ENCODE measurements around the gene TRMT5. TPM values are rescaled to one million over a fixed set of nuclear protein-coding genes. Genes with fewer than 3 reads are reported as not detected.
A peak's percentile ranks its signal among the peaks of the same experiment; 100 is the strongest.

Gene TRMT5, protein sequence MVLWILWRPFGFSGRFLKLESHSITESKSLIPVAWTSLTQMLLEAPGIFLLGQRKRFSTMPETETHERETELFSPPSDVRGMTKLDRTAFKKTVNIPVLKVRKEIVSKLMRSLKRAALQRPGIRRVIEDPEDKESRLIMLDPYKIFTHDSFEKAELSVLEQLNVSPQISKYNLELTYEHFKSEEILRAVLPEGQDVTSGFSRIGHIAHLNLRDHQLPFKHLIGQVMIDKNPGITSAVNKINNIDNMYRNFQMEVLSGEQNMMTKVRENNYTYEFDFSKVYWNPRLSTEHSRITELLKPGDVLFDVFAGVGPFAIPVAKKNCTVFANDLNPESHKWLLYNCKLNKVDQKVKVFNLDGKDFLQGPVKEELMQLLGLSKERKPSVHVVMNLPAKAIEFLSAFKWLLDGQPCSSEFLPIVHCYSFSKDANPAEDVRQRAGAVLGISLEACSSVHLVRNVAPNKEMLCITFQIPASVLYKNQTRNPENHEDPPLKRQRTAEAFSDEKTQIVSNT
- total RNA-seq (6.1 and 8.7 TPM in 2 replicates), polyA plus RNA-seq (1.0 and 1.9 TPM in 2 replicates), polyA minus RNA-seq (1.6 and 1.9 TPM in 2 replicates)
- total RNA-seq (2013), result 8.7 TPM

- WGBS (ENCODE audit: insufficient coverage), result under 1% methylated on average over 55 of the region's 59 CpGs
- no peaks in the 10 kb centered on the region for H3K79me2 ChIP-seq (ENCODE audit: control insufficient read depth, insufficient read depth, low read length)
- POLR2A ChIA-PET, result interaction anchor here (1.4 kb wide), 1 partner anchor 732 kb away, joined by 8 read pairs; the partner anchor contains the start of gene PPM1A
- H3K4me3 ChIP-seq (ENCODE audit: control extremely low read depth in 1 of 5, extremely low read depth in 1 of 5, insufficient read depth in 1 of 5, low read depth in 2 of 5, low read length in 4 of 5), result peak within 1 kb of the TSS; percentile 86 to 97 (median 90)
- H3K27me3 ChIP-seq (replicated peaks in 1 of 4; ENCODE audit: control extremely low read depth in 1 of 4, control insufficient read depth in 3 of 4, insufficient read depth in 4 of 4, low read length in 3 of 4), result no peaks in the 10 kb centered on the region
- Mint-ChIP-seq H3K4me3 (no peak within 1 kb of the TSS), H3K27ac (no peak within 1 kb of the TSS), H3K9me3 (ENCODE audit: insufficient read depth) (no peaks in the 10 kb centered on the region), H3K4me1 (peaks cover 16% of the 10 kb centered on the region), H3K27me3 (no peaks in the 10 kb centered on the region)
- peak within 1 kb of the TSS; percentile 69 to 77 for H3K27ac ChIP-seq (ENCODE audit: low read length in 2 of 2)
- CTCF ChIA-PET, result interaction anchor here (0.8 to 1.1 kb wide), 3 partner anchors 44 to 1096 kb away, joined by 3 to 4 read pairs (median 3); no protein-coding TSS in a partner anchor
- H3K4me2 ChIP-seq (replicated peaks; ENCODE audit: low read depth, low read length, poor library complexity, severe bottlenecking), result peak within 1 kb of the TSS; percentile 87
- H3K9me3 ChIP-seq (ENCODE audit: control extremely low read depth in 1 of 3, control insufficient read depth in 2 of 3, insufficient read depth in 1 of 3, low read length in 2 of 3), result no peaks in the 10 kb centered on the region
- intact Hi-C loops (cut with micrococcal nuclease), result loop anchor here (1.0 to 5.0 kb wide), 4 partner anchors 136 to 889 kb away; partner anchors contain the start of genes MNAT1 and PCNX4
- DNase-seq (peak; percentile 95), ATAC-seq (ENCODE audit: low read depth) (peak; percentile 84)
- no peak for TF ChIP-seq EZH2 (IDR thresholded peaks at IDR 0.05; ENCODE audit: borderline replicate concordance, insufficient read depth, low read depth, low read length, poor library complexity, severe bottlenecking)
- TF ChIP-seq, protein P1, sequence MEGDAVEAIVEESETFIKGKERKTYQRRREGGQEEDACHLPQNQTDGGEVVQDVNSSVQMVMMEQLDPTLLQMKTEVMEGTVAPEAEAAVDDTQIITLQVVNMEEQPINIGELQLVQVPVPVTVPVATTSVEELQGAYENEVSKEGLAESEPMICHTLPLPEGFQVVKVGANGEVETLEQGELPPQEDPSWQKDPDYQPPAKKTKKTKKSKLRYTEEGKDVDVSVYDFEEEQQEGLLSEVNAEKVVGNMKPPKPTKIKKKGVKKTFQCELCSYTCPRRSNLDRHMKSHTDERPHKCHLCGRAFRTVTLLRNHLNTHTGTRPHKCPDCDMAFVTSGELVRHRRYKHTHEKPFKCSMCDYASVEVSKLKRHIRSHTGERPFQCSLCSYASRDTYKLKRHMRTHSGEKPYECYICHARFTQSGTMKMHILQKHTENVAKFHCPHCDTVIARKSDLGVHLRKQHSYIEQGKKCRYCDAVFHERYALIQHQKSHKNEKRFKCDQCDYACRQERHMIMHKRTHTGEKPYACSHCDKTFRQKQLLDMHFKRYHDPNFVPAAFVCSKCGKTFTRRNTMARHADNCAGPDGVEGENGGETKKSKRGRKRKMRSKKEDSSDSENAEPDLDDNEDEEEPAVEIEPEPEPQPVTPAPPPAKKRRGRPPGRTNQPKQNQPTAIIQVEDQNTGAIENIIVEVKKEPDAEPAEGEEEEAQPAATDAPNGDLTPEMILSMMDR (IDR thresholded peaks at IDR 0.05), result no peak
- H3K36me3 ChIP-seq (replicated peaks in 1 of 2; ENCODE audit: control extremely low read depth in 1 of 2, control insufficient read depth in 1 of 2, extremely low read depth in 1 of 2, insufficient read depth in 2 of 2, low read length in 1 of 2), result peaks cover 0 to 5% of the 10 kb centered on the region in 2 experiments
- H3K4me1 ChIP-seq (ENCODE audit: control insufficient read depth in 2 of 2, insufficient read depth in 2 of 2, low read length in 2 of 2), result peaks cover 15 to 18% of the 10 kb centered on the region in 2 donors
- peak within 1 kb of the TSS; percentile 92 for H3K9ac ChIP-seq (ENCODE audit: low read length)
- peak within 1 kb of the TSS; percentile 99 for H2AFZ ChIP-seq (ENCODE audit: insufficient read depth, low read depth, low read length, poor library complexity, severe bottlenecking)
- H4K20me1 ChIP-seq (ENCODE audit: control insufficient read depth, insufficient read depth, low read length, poor library complexity, severe bottlenecking), result no peaks in the 10 kb centered on the region
Observed at GRCh38 chr14:60980811-60981632, at the start of gene TRMT5, which contains the start of gene SLC38A6. Gene TRMT5, minus strand, starts transcription at chr14:60981079. Its CDS starts 106 bp downstream, at chr14:60980973. Gene SLC38A6, plus strand, starts transcription at chr14:60981245. Its CDS starts 33 bp downstream, at chr14:60981278.

Measured in B cell (primary cell).